ENCODE results near the gene IL17RA.

Gene IL17RA

DNA sequence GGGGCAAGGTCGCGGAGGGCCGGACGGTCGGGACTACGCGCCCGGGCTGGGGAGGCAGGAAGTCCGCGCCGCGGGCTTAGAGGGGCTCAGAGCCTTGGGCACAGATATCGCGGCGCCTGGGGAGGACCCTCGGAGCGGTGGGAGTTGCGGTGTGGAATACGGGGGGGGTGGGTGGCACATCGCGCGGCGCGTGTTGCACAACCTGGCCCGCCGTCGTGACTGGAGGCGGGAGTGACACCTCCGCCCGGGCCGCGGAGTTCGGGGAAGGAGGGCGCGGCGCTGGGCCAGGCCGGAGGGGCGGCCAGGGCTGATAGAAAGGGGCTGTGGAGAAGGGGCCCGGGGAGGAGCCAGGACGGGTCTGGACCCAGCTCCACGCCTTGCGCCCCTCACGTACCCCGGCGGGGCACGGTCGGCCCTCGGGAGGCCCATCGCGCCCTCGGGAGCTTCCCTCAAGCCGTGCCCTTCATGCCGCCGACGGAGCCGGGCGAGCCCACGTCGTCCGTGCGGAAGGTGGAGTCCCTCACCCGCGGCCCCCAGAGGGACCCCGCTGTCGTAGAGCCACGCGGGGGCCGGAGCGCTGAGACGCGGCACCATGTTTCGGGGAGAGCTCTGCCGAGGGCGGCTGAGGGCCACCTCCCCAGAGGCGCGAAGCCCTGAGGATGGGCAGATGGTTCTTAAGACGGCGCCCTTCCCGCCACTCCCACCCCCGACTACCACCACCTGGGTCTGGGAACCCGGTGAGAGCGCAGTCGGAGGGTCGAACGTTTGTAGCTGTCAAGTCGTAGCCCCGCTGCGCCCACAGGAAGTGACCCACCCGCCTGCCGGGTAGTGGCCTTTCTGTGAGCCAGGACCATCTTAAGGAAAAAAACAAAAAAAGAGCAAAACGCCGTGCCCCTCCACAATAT, 729 bp downstream of the IL17RA start:
- DNase-seq = no peak

GRCh38 chr22:17086296-17086695, 1.5 kb downstream of the IL17RA start:
- DNase-seq = no peak

DNA sequence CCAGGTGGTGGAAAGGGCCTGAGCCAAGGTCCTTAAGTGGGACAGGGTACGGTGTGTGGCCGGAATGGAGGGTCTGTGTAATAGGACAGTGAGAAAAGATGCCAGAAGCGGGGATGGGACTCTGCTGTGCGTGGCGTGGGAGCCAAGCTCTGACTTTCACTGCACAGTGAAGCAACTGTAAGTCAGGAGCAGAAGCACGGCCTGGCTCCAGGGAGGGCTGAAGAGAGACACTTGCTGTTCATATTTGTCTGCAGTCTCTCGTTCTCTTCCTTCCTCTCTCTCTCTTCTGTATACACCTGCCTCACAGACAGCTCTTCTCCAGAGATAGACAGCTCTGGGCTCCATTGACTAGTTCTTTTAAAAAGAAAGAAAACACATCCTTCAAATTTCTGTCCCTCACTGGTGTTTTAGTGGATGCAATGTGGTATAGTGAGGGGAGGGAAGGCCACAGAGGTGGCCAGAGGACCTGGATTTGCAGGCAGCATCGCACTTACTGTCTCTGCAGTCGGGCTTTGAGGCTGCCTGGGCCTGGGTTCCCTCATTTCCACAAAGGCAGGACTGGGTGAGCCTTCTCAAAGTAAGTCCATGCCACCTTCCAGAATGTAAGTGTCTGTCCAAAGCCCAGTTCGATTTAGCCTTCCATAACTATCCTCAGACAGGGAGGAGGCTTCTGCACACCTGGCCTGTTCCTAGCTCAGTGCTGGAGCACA, 2.1 kb downstream of the IL17RA start:
- DNase-seq = no peak

DNA sequence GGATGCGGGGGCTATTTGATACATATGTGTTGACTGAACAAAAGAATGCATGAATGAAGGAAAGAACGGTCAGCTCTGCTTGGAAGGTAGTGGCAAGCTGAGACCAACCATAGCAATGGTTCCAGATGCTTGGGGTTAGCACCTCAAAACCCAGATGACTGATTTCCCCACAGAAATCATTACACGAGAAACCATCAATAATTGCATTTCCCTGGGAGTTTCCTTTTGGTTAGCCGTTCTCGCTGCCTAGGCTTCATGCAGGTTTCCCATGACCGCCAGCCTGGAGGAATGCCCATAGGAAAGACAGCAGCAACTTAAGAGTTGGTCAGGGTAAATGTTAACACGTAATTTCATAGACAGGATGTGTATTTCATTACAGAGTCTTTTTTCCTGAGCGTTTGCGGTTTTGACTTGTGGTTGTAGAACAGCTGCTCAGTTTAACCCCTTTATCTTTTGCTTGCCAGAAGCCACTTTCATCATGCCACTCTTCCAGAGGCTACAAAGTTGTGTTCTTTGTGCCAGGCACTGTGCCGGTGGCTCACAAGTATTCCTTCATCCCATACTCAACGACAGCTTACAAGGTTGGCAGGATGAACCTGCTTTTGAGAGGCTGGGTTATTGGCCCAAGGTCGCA, 2.8 kb downstream of the IL17RA start:
- DNase-seq = no peak

GRCh38 chr22:17090550-17090949, 5.8 kb downstream of the IL17RA start:
- no peak for DNase-seq

GRCh38 chr22:17091851-17092250, 7.1 kb downstream of the IL17RA start:
- DNase-seq = no peak

- DNase-seq = no peak
Measured at GRCh38 chr22:17093081-17093480, 8.3 kb downstream of the IL17RA start.

DNA sequence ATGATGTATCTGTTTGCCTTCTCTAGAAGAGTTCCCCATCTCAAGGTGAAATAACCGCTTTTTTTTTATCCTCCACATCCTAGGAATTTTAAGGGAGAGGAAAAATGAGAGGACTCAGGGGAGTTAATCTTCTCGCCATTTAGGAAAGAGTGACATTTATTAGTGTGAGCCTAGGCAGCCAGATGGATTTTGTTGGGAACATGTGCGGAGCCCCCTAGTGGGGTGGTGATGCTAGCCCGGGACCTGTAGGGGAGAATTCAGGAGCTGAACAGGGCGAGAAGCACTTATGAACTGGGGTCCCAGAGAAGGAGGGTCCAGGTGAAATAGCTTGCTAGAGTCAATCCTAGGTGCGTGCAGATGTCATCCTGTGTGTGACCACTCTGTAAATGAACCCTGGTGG, 10.7 kb downstream of the IL17RA start:
- no peak for DNase-seq

DNA sequence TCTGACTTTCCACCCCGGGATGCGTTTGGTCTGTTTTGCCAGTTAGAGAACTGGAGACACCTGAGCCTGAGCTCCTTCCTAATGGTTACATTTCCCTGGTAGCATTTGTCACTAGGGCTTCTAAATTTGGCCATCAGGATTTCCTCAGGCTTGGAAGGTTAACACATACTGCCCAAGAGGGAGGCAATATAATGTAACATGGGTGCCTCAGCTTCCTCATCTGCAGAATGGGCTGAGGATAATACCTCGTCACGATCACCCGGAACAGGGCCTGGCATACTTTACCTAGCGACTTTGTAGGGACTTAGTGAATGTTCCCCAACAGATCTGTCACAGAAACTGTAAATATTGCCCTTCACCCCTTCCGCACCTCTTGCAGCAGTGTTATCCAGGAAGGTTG, 11.3 kb downstream of the IL17RA start:
- DNase-seq = no peak

DNA sequence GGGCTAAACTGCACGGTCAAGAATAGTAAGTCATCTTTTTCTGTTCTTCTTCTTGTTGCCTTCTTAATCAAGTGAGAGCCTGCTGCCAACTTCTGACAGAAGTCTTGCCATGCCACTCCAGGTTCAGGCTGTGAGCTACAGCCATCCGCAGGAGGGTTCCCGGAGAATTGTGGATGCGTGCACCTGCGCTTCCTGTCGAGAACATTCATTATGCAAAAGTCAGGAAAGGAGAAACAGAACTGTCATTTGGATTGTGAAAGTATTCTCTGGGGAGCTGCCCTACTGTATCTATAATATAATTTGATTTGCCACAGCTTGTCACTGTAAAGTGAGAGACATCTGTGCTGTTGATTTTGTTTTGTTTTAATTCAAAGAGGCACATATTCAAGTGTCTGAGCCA, 12.3 kb downstream of the IL17RA start:
- DNase-seq = no peak

DNA sequence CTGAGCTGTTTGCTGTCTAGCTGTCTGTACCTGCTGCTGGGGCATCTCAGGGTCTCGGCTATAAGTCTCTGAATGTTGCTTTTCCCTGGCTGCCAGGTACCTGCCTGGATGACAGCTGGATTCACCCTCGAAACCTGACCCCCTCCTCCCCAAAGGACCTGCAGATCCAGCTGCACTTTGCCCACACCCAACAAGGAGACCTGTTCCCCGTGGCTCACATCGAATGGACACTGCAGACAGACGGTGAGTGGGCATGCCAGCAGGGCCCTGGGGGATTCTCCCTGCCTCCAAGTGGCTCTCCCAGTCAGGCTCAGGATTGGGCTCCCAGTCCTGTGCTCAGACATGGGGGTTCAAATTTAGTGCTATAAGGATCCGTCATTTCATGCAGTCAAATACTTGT, 12.9 kb downstream of the IL17RA start:
- DNase-seq = no peak

- DNase-seq = no peak
Measured at GRCh38 chr22:17098379-17098819, 13.6 kb downstream of the IL17RA start.

DNA sequence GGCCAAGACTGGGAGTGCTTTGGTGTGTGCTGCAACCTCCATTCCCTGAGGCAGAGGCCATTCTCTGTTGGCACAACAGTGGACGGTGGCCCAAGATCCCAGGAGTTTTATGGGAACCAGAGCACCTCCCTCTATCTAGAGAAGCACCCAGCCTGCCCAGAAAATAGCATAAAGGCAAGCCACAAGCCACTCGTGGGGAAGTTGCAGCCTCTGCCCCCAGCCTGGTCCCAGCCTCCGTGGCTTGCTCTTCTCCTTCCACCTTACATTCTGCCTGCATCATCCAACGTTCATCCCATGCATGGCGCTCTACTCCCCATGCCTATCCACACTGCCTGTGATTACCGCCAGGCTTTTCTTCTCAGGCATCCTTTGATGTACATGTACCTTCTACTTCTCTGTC, 15.8 kb downstream of the IL17RA start:
- no peak for DNase-seq

- no peak for DNase-seq
Measured at GRCh38 chr22:17101475-17102296, 16.9 kb downstream of the IL17RA start.

DNA sequence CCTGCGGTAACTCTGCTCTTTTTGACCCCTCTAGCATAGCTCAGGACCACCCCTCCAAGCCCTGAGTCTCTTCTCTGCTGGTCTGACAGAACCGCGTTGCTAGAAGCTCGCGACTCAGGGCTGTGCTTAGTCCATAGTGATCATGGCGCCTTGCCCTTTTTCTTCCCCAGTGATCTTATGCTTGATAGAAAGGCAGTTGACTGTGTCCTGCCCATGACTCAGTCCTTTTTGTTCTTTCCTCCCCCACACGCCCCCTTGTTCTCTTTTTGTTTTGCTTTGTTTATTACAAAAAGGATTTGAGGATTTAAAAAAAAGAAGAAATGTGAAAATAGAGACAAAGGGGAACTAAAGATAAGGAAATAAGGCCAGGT, 17.5 kb downstream of the IL17RA start:
- no peak for DNase-seq

DNA sequence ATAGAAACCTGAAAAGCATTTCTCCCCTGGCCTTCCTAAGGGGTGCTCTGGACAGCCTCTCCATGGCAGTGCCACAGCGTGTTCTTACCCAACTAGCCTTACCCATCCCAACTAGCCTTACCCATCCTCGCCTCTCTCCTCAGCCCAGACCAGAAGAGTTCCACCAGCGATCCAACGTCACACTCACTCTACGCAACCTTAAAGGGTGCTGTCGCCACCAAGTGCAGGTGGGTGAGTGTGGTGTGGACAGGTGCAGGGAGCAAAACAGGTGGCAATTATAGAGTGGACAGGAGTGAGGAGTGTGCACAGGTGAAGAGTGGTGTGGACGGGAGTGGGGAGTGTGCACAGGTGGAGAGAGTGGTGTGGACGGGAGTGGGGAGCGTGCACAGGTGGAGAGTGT, 18.6 kb downstream of the IL17RA start:
- DNase-seq = no peak

DNA sequence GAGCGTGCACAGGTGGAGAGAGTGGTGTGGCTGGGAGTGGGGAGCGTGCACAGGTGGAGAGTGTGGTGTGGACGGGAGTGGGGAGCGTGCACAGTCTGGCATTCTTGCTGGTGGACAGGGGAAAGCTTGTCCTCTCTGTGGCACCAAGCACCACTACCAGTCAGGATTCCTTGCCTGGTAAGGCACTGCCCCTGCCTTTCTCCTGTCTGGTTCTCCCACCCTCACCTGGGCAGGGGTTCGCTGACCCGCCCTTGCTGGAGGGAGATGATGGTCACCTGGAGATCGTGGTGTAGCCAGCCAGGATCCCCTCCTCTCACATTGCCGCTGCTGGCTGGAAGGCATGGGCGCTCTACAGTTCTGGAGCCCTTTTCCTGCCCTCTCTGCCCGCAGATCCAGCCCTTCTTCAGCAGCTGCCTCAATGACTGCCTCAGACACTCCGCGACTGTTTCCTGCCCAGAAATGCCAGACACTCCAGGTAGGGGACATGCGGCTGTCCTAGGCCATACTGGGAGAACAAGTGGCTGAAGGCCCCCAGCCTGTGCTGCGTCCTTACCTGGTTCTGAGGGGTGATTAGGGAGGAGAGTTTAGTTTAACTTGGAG, 19.6 kb downstream of the IL17RA start:
- no peak for DNase-seq

GRCh38 chr22:17105143-17106129, 20.6 kb downstream of the IL17RA start:
- no peak for DNase-seq

GRCh38 chr22:17106161-17106784, 21.5 kb downstream of the IL17RA start:
- no peak for DNase-seq

GRCh38 chr22:17106785-17107546, 22.2 kb downstream of the IL17RA start:
- DNase-seq = no peak

Measured in DMS153 (cell line).